Neural progenitor cell (in vitro differentiated cells): Measurements from ENCODE around the gene TNFSF10. TPM values are rescaled to one million over a fixed set of nuclear protein-coding genes. Genes with fewer than 3 reads are reported as not detected.

ENCODE experiments used
- DNase-seq: peaks from one replicate; pipeline ENCODE4 v3.0.0-alpha.2; 2016; ENCODE audit warnings: low spot score
- H2AFZ ChIP-seq: fragments of 200-600 bp; sonication (generic); replicated peaks from 2 replicates; pipeline ENCODE4 v1.6.1; 2016; ENCODE audit warnings: antibody characterized with exemption
- H3F3A ChIP-seq: fragments of 200-600 bp; sonication (generic); 2 replicates; pipeline ENCODE4 v1.6.1; 2016; ENCODE audit warnings: antibody characterized with exemption, low read depth
- H3K27ac ChIP-seq: fragments of 200-600 bp; sonication (generic); 2 replicates; pipeline ENCODE4 v1.5.1; 2016; ENCODE audit warnings: mild to moderate bottlenecking
- H3K27me3 ChIP-seq: fragments of 200-600 bp; sonication (generic); 2 replicates; pipeline ENCODE4 v1.6.1; 2016; ENCODE audit warnings: mild to moderate bottlenecking, moderate library complexity
- H3K36me3 ChIP-seq: fragments of 200-600 bp; sonication (generic); 2 replicates; pipeline ENCODE4 v1.5.1; 2016
- H3K4me1 ChIP-seq: fragments of 200-600 bp; sonication (generic); 2 replicates; pipeline ENCODE4 v1.6.1; 2016; ENCODE audit warnings: mixed run types
- H3K4me2 ChIP-seq: fragments of 200-600 bp; sonication (generic); 2 replicates; pipeline ENCODE4 v1.6.1; 2016
- H3K4me3 ChIP-seq: fragments of 200-600 bp; sonication (generic); 2 replicates; pipeline ENCODE4 v1.5.1; 2016
- H3K79me2 ChIP-seq: fragments of 200-600 bp; sonication (generic); 2 replicates; pipeline ENCODE4 v1.6.1; 2016; ENCODE audit warnings: low read depth
- H3K9ac ChIP-seq: fragments of 200-600 bp; sonication (generic); 2 replicates; pipeline ENCODE4 v1.6.1; 2016
- H3K9me3 ChIP-seq: fragments of 200-600 bp; sonication (generic); 2 replicates; pipeline ENCODE4 v1.5.1; 2016; ENCODE audit warnings: low read depth
- H4K20me1 ChIP-seq: fragments of 200-600 bp; sonication (generic); 2 replicates; pipeline ENCODE4 v1.6.1; 2016; ENCODE audit warnings: low read depth
- H3K27ac Mint-ChIP-seq: 3 replicates; pipeline ENCODE4 v1.8.0; 2021; ENCODE audit warnings: mixed read lengths
- H3K27me3 Mint-ChIP-seq: 2 replicates; pipeline ENCODE4 v1.8.0; 2022; ENCODE audit warnings: low read depth, mild to moderate bottlenecking, inconsistent platforms, moderate library complexity, mixed read lengths; ENCODE audit not compliant: insufficient read depth
- H3K36me3 Mint-ChIP-seq: 3 replicates; pipeline ENCODE4 v1.8.0; 2021; ENCODE audit warnings: mixed read lengths
- H3K4me1 Mint-ChIP-seq: 3 replicates; pipeline ENCODE4 v1.8.0; 2021; ENCODE audit warnings: mixed read lengths
- H3K4me3 Mint-ChIP-seq: 3 replicates; pipeline ENCODE4 v1.8.0; 2021; ENCODE audit warnings: mild to moderate bottlenecking, moderate library complexity, mixed read lengths
- H3K9me3 Mint-ChIP-seq: 3 replicates; pipeline ENCODE4 v1.8.0; 2020; ENCODE audit warnings: mixed read lengths
- CTCF ChIP-seq: fragments of 200-600 bp; sonication (generic); IDR thresholded peaks from 2 replicates; pipeline ENCODE4 v1.5.1; 2017; ENCODE audit warnings: antibody characterized with exemption, mild to moderate bottlenecking
- EZH2 ChIP-seq: fragments of 200-600 bp; sonication (generic); IDR thresholded peaks from 2 replicates; pipeline ENCODE4 v1.6.1; 2017; ENCODE audit warnings: antibody characterized with exemption, mild to moderate bottlenecking, moderate library complexity
- EZH2phosphoT487 ChIP-seq: fragments of 200-600 bp; sonication (generic); IDR thresholded peaks from 2 replicates; pipeline ENCODE4 v1.6.1; 2017; ENCODE audit warnings: antibody characterized with exemption
- total RNA-seq: library from RNA; depleted of rRNA; stranded (reverse); fragments of >200 nt; gene quantifications from 2 replicates; pipeline ENCODE4 v1.2.3, GENCODE V29; 2015; ENCODE audit warnings: low replicate concordance

The TNFSF10 gene
- total RNA-seq, 1 donor from 2014 or later: not detected

- H2AFZ ChIP-seq: no peak overlapping the region
- H3K4me1 ChIP-seq: no peaks in the 10 kb centered on the region
- H3K4me1 Mint-ChIP-seq: no peaks in the 10 kb centered on the region
- H3K36me3 Mint-ChIP-seq: no peaks in the 10 kb centered on the region
- H3K9me3 Mint-ChIP-seq: peaks cover under 1% of the 10 kb centered on the region
- H3K27me3 ChIP-seq: no peaks in the 10 kb centered on the region
- H3F3A ChIP-seq: no peaks in the 10 kb centered on the region
- H3K27ac ChIP-seq: no peak overlapping the region
- H3K4me2 ChIP-seq: no peak overlapping the region
- H3K27me3 Mint-ChIP-seq: peaks cover 6% of the 10 kb centered on the region
- H4K20me1 ChIP-seq: no peaks in the 10 kb centered on the region
- no peaks in the 10 kb centered on the region for H3K79me2 ChIP-seq
- H3K4me3 Mint-ChIP-seq: no peak overlapping the region
- no peak for DNase-seq
- TF ChIP-seq EZH2phosphoT487 (no peak), CTCF (no peak), EZH2 (no peak)
- no peak overlapping the region for H3K27ac Mint-ChIP-seq
- no peaks in the 10 kb centered on the region for H3K36me3 ChIP-seq
- H3K9ac ChIP-seq: no peak overlapping the region
- no peak overlapping the region for H3K4me3 ChIP-seq
- H3K9me3 ChIP-seq: no peaks in the 10 kb centered on the region
Observed at GRCh38 chr3:172466553-172467130, 56.6 kb downstream of the TNFSF10 start.

- Mint-ChIP-seq H3K27ac (no peak overlapping the region), H3K27me3 (peaks cover 6% of the 10 kb centered on the region)
- no peak overlapping the region for H3K4me2 ChIP-seq
Observed at GRCh38 chr3:172465281-172465680, 57.9 kb downstream of the TNFSF10 start.

GRCh38 chr3:172464306-172464705 is 58.9 kb downstream of the TNFSF10 start:
- no peak for DNase-seq
- no peak overlapping the region for H3K4me2 ChIP-seq

More at GRCh38 chr3:172465281-172465680, 57.9 kb downstream of the TNFSF10 start:
- no peaks in the 10 kb centered on the region for H3K4me1 Mint-ChIP-seq
- Histone ChIP-seq H3K27ac (no peak overlapping the region), H2AFZ (no peak overlapping the region), H3K36me3 (no peaks in the 10 kb centered on the region), H3K9me3 (no peaks in the 10 kb centered on the region), H3K79me2 (no peaks in the 10 kb centered on the region), H3F3A (no peaks in the 10 kb centered on the region), H3K4me3 (no peak overlapping the region), H3K9ac (no peak overlapping the region), H4K20me1 (no peaks in the 10 kb centered on the region), H3K27me3 (no peaks in the 10 kb centered on the region), H3K4me1 (no peaks in the 10 kb centered on the region)
- no peak overlapping the region for H3K4me3 Mint-ChIP-seq
- no peak for TF ChIP-seq EZH2
- TF ChIP-seq EZH2phosphoT487: no peak
- TF ChIP-seq CTCF: no peak
- no peak for DNase-seq
- no peaks in the 10 kb centered on the region for H3K36me3 Mint-ChIP-seq
- no peaks in the 10 kb centered on the region for H3K9me3 Mint-ChIP-seq

More at GRCh38 chr3:172464306-172464705, 58.9 kb downstream of the TNFSF10 start:
- Histone ChIP-seq H3K9me3 (no peaks in the 10 kb centered on the region), H3F3A (no peaks in the 10 kb centered on the region), H4K20me1 (no peaks in the 10 kb centered on the region), H3K27me3 (no peaks in the 10 kb centered on the region), H3K9ac (no peak overlapping the region), H3K4me1 (no peaks in the 10 kb centered on the region), H2AFZ (no peak overlapping the region), H3K36me3 (no peaks in the 10 kb centered on the region), H3K27ac (no peak overlapping the region), H3K79me2 (no peaks in the 10 kb centered on the region), H3K4me3 (no peak overlapping the region)
- Mint-ChIP-seq H3K9me3 (no peaks in the 10 kb centered on the region), H3K27me3 (peaks cover 6% of the 10 kb centered on the region), H3K36me3 (no peaks in the 10 kb centered on the region), H3K27ac (no peak overlapping the region), H3K4me1 (no peaks in the 10 kb centered on the region), H3K4me3 (no peak overlapping the region)
- TF ChIP-seq CTCF (no peak), EZH2 (no peak), EZH2phosphoT487 (no peak)
